Measurements from ENCODE around the gene MVD. TPM values are rescaled to one million over a fixed set of nuclear protein-coding genes. Genes with fewer than 3 reads are reported as not detected.

Gene MVD
- total and polyA plus RNA-seq, 10 of the 15 experiments (the other 5 are each of a cell fraction or from before 2014, with no cell fraction given) = 5.0 to 147 (median 65.0) TPM

- TF ChIP-seq, protein P1, sequence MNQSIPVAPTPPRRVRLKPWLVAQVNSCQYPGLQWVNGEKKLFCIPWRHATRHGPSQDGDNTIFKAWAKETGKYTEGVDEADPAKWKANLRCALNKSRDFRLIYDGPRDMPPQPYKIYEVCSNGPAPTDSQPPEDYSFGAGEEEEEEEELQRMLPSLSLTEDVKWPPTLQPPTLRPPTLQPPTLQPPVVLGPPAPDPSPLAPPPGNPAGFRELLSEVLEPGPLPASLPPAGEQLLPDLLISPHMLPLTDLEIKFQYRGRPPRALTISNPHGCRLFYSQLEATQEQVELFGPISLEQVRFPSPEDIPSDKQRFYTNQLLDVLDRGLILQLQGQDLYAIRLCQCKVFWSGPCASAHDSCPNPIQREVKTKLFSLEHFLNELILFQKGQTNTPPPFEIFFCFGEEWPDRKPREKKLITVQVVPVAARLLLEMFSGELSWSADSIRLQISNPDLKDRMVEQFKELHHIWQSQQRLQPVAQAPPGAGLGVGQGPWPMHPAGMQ (IDR thresholded peaks at IDR 0.05; ENCODE audit: borderline replicate concordance) = no peak
- TF ChIP-seq POLR2A (IDR thresholded peaks at IDR 0.05; ENCODE audit: low read depth, low read length) = peak; percentile 47; the same call in 1 of the 2 replicates
- TF ChIP-seq JUNB (IDR thresholded peaks at IDR 0.05) = no peak
- TF ChIP-seq EED (IDR thresholded peaks at IDR 0.05; ENCODE audit: low read depth) = peak; percentile 49
- peak; percentile 87 for TF ChIP-seq TCF12 (IDR thresholded peaks at IDR 0.05; ENCODE audit: low read depth, low read length)
- peak in 1 of 2 experiments; percentile 49; a peak in 2 of 4 replicates for TF ChIP-seq IKZF2 (IDR thresholded peaks at IDR 0.05)
- TF ChIP-seq NBN (IDR thresholded peaks at IDR 0.05) = peak; percentile 55; the same call in 1 of the 2 replicates
- 0 out of 2 replicates have a peak, but pooled peaks have one; percentile 57 for TF ChIP-seq LARP7 (IDR thresholded peaks at IDR 0.05)
- no peak for TF ChIP-seq CBX3 (IDR thresholded peaks at IDR 0.05; ENCODE audit: borderline replicate concordance, low read depth)
- TF ChIP-seq ETV6 (conservative IDR thresholded peaks at IDR 0.05 in 1 of 2, IDR thresholded peaks at IDR 0.05 in 1 of 2; ENCODE audit: borderline replicate concordance in 1 of 2, low read depth in 1 of 2) = no peak
- TF ChIP-seq HDGF (IDR thresholded peaks at IDR 0.05) = no peak
- TF ChIP-seq CREB1 (IDR thresholded peaks at IDR 0.05; ENCODE audit: low read depth) = no peak
- TF ChIP-seq TCF3 (IDR thresholded peaks at IDR 0.05; ENCODE audit: borderline replicate concordance, insufficient read depth, low read depth, low read length) = peak; percentile 88
- peak; percentile 48; the same call in 1 of the 2 replicates for TF ChIP-seq IKZF1 (conservative IDR thresholded peaks at IDR 0.05)
- no peak for TF ChIP-seq HCFC1 (IDR thresholded peaks at IDR 0.05; ENCODE audit: low read length)
- 0 out of 2 replicates have a peak, but pooled peaks have one; percentile 40 for TF ChIP-seq RUNX3 (IDR thresholded peaks at IDR 0.05; ENCODE audit: low read length)
- TF ChIP-seq, protein P2, sequence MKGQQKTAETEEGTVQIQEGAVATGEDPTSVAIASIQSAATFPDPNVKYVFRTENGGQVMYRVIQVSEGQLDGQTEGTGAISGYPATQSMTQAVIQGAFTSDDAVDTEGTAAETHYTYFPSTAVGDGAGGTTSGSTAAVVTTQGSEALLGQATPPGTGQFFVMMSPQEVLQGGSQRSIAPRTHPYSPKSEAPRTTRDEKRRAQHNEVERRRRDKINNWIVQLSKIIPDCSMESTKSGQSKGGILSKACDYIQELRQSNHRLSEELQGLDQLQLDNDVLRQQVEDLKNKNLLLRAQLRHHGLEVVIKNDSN (IDR thresholded peaks at IDR 0.05; ENCODE audit: borderline replicate concordance, extremely low read length, insufficient read depth, low read depth, low read length) = peak; percentile 57
These were observed 28.5 kb downstream of the MVD start (continued) for GRCh38 chr16:88634141-88634993.

All from GM12878 (cell line).